ENCODE measurements around the gene ARFGAP2. TPM values are rescaled to one million over a fixed set of nuclear protein-coding genes. Genes with fewer than 3 reads are reported as not detected.

ARFGAP2 gene
- total RNA-seq, 4 donors from 2014 or later = 178 to 248 (median 201) TPM

DNA sequence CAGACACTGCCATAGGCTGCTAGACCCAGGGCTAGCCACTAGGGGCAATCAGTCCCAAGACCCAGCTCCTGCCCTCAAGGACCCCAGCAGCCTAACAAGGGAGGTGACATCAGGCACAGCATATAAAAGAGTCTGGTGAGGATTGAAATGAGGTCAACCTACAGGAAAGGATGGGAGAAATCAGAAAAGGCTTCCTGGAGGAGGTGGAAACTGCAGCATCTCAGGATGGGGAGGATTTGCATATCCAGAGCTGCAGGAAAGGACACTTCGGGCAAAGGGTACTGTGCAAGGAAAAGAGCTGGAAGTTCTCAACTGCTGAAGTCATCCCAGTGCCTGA, 2.9 kb upstream of the ARFGAP2 start:
- H3K36me3 ChIP-seq = peaks cover 8% of the 10 kb centered on the region
- no peaks in the 10 kb centered on the region for H3K27me3 ChIP-seq
- no peaks in the 10 kb centered on the region for H3K9me3 ChIP-seq
- H3K4me1 ChIP-seq = peaks cover 32% of the 10 kb centered on the region
- 72% methylated on average over 1 of the region's 1 CpG for WGBS
- DNase-seq (ENCODE audit: low spot score in 2 of 2) = no peak
- no peak overlapping the region for H3K27ac ChIP-seq
- no peak overlapping the region for H3K4me3 ChIP-seq
- no peak for TF ChIP-seq EP300 (IDR thresholded peaks at IDR 0.05)
- TF ChIP-seq, protein P1, sequence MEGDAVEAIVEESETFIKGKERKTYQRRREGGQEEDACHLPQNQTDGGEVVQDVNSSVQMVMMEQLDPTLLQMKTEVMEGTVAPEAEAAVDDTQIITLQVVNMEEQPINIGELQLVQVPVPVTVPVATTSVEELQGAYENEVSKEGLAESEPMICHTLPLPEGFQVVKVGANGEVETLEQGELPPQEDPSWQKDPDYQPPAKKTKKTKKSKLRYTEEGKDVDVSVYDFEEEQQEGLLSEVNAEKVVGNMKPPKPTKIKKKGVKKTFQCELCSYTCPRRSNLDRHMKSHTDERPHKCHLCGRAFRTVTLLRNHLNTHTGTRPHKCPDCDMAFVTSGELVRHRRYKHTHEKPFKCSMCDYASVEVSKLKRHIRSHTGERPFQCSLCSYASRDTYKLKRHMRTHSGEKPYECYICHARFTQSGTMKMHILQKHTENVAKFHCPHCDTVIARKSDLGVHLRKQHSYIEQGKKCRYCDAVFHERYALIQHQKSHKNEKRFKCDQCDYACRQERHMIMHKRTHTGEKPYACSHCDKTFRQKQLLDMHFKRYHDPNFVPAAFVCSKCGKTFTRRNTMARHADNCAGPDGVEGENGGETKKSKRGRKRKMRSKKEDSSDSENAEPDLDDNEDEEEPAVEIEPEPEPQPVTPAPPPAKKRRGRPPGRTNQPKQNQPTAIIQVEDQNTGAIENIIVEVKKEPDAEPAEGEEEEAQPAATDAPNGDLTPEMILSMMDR (IDR thresholded peaks at IDR 0.05) = peak in 1 of 2 donors; percentile 33

DNA sequence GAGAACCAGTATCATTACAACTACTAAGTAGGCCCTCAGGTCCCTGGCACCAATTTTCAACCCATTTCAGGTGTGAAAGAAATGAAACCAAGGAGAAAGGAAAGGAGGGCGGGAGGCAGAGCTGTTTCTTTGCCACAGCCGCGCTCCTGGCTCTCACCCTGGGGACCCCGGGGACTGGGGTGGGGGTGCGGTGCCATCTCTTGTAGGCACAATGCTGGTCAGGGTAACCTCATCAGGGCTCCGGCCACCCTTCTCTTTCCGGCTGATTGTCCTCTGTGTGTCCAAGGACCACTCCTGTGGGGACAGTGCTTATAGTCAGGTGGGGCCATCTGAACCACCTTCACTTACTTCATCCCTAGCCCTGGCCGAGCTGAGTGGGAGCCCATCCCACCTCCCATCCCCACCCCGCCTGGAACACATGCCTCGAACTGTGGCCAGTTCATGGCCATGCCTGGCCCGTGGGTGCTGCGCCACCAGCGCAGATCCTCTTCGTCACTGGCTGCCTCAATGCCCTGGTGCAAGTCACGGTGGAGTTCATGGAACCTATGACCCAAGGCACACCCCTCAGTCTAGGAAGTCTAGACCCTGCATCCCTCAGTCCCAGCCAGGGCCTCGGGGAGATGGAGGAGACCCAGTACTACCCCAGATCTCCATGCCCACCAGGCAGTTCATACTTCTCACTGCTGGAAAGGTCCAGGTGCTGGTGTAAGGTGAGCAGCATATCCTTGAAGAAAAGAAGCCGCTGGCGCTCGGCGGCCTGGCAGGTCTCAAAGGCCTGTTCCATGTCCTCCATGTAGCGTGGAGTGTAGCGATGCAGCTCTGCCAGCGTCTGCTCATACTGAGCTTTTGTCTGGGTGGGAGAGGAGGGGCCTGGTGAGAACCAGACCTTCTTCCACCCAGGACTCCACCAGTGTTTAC, 2.3 kb upstream of the ARFGAP2 start:
- DNase-seq (ENCODE audit: low spot score in 2 of 2) = no peak
- no peak for TF ChIP-seq EP300 (IDR thresholded peaks at IDR 0.05)
- Histone ChIP-seq H3K4me1 (peaks cover 26% of the 10 kb centered on the region), H3K27me3 (no peaks in the 10 kb centered on the region), H3K9me3 (no peaks in the 10 kb centered on the region), H3K4me3 (no peak overlapping the region), H3K27ac (no peak overlapping the region), H3K36me3 (peaks cover 11% of the 10 kb centered on the region)
- WGBS = 92% methylated on average over 21 of the region's 23 CpGs

DNA sequence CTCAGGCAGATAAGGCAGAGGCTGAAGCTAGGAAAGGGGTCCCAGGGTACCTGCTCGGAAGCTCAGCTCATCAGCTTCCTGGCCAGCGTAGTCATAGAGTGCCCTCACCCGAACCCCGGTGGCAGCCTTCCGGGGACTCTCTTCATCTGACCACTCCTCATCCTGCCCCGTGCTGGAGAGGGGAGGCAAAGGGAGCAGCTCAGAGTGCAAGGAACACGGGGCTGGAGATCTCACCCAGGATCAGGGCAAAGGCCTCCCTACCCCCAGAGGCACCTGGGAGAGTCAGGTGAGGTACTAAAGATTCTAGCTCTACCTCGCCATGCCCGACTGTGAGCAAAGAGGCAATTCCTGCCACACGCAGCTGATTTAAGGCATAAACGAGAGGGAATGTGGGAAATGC, 1.6 kb upstream of the ARFGAP2 start:
- Histone ChIP-seq H3K4me3 (no peak overlapping the region), H3K9me3 (no peaks in the 10 kb centered on the region), H3K4me1 (peaks cover 25% of the 10 kb centered on the region), H3K27me3 (no peaks in the 10 kb centered on the region), H3K36me3 (peaks cover 18% of the 10 kb centered on the region), H3K27ac (peak overlapping the region; percentile 99)
- TF ChIP-seq POLR2AphosphoS5 (IDR thresholded peaks at IDR 0.05) (no peak), EP300 (IDR thresholded peaks at IDR 0.05) (no peak), POLR2A (IDR thresholded peaks at IDR 0.05) (no peak)
- TF ChIP-seq, protein P1 (IDR thresholded peaks at IDR 0.05) = no peak
- DNase-seq (ENCODE audit: low spot score in 2 of 2) = no peak
- 84% methylated on average over 7 of the region's 11 CpGs for WGBS

DNA sequence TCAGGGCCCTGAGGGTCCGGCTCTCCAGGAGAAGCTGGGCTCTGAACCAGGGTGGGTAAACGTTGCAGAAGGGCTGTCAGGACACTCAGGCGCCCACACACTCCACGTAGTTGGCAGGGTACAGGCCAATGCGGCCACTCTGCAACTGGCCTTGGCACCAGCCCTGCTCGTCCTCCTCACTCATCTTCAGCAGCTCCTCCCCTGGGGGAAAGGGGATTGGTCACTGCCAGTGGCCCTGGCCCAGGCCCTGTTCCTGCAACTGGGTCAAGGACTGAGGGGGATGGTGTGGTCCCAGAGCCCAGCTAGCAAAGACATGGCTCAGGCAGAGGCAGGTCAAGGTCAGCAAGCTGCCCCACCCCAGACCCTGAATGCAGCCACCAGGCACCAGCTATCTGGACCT, 1.2 kb upstream of the ARFGAP2 start:
- H3K36me3 ChIP-seq = peaks cover 23% of the 10 kb centered on the region
- no peaks in the 10 kb centered on the region for H3K27me3 ChIP-seq
- peak overlapping the region; percentile 99 for H3K27ac ChIP-seq
- peaks cover 26% of the 10 kb centered on the region for H3K4me1 ChIP-seq
- H3K9me3 ChIP-seq = no peaks in the 10 kb centered on the region
- H3K4me3 ChIP-seq = peak overlapping the region; percentile 97
- DNase-seq (ENCODE audit: low spot score in 2 of 2) = peak in 1 of 2 donors; percentile 85
- WGBS = 43% methylated on average over 3 of the region's 6 CpGs
- no peak for TF ChIP-seq EP300 (IDR thresholded peaks at IDR 0.05)
- TF ChIP-seq POLR2AphosphoS5 (IDR thresholded peaks at IDR 0.05) = no peak
- no peak for TF ChIP-seq POLR2A (IDR thresholded peaks at IDR 0.05)

DNA sequence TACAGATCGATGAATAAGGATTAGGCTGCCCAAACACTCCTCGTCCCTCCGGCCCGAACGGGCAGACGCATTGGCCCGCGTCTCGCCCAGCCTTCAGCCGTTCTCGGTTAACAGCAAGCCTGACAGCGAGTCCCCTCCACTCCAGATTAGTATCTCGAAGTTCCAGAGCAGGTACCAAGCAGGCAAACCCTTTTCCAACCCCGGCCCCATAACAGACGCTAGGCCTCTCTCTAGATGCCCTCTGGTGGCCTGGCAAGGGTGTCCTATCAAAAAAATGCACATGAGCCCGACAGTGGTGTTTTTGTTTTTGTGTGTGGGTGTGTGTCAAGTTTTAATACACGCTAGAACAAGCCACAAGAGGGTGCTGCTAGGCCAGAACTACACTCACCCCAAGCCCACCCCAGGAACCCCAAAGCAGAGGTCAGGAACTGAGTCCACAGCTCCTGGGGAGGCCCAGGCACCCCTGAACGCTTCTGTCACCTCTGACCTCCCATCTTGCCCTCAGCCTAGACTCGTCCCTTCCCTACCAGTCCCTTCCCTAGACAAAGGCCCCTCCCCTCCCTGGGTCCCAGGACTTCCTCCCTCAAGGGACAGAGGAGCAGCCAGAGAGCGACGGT, 658 bp upstream of the ARFGAP2 start:
- Histone ChIP-seq H3K4me1 (peaks cover 26% of the 10 kb centered on the region), H3K36me3 (peaks cover 28% of the 10 kb centered on the region), H3K4me3 (peak overlapping the region; percentile 97), H3K27ac (peak overlapping the region; percentile 99), H3K27me3 (no peaks in the 10 kb centered on the region), H3K9me3 (no peaks in the 10 kb centered on the region)
- TF ChIP-seq, protein P1 (IDR thresholded peaks at IDR 0.05) = peak; percentile 58 to 73
- TF ChIP-seq EP300 (IDR thresholded peaks at IDR 0.05) = no peak
- no peak for TF ChIP-seq POLR2A (IDR thresholded peaks at IDR 0.05)
- TF ChIP-seq POLR2AphosphoS5 (IDR thresholded peaks at IDR 0.05) = peak in 1 of 3 donors; percentile 14
- DNase-seq (ENCODE audit: low spot score in 2 of 2) = peak in 1 of 2 donors; percentile 86
- WGBS = 4% methylated on average over 5 of the region's 21 CpGs

DNA sequence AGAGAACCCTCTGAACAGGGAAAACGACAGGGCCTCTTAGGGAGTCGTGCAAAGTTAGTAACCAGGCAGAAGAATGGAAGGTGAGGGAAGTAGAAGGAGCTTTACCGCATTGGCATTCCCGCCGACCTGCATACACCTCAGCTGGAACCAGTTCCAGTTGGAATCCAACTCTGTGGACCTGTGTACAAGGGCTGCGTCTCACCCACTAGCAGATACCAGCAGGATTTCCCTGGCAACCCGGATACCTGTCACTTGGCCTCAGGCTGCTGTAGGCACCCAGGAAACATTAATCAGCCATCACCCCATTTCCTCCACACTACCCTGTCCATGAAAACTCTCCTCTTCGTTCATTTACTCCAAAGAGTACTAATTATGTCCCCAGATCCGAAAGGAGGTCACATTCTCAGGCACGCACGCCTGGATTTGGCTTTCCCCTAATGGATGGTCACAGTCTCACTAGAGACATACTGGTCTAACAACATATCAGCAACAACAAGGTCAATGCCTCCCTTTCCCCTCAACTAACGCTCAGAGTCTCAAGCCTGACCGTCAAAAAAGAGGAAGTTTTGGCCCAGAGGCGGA, 842 bp downstream of the ARFGAP2 start:
- DNase-seq (ENCODE audit: low spot score in 2 of 2) = peak in 1 of 2 donors; percentile 61
- Histone ChIP-seq H3K4me3 (peak overlapping the region; percentile 97), H3K9me3 (no peaks in the 10 kb centered on the region), H3K27ac (peak overlapping the region; percentile 99), H3K4me1 (peaks cover 26% of the 10 kb centered on the region), H3K36me3 (peaks cover 43% of the 10 kb centered on the region), H3K27me3 (no peaks in the 10 kb centered on the region)
- 24% methylated on average over 14 of the region's 14 CpGs for WGBS
- TF ChIP-seq POLR2AphosphoS5 (IDR thresholded peaks at IDR 0.05) (no peak), POLR2A (IDR thresholded peaks at IDR 0.05) (no peak), EP300 (IDR thresholded peaks at IDR 0.05) (no peak)
- TF ChIP-seq, protein P1 (IDR thresholded peaks at IDR 0.05) = no peak

Data from suprapubic skin (tissue), 4 donors.